Measurements from ENCODE around the gene CYB561A3. TPM values are rescaled to one million over a fixed set of nuclear protein-coding genes. Genes with fewer than 3 reads are reported as not detected.

Gene CYB561A3
- total RNA-seq, 1 donor = 59.0 TPM

- DNase-seq (ENCODE audit: low read depth in 2 of 3, low spot score in 2 of 3) = no peak
These were observed 15.5 kb downstream of the CYB561A3 start for GRCh38 chr11:61345954-61346843.

GRCh38 chr11:61345170-61345610 is 16.5 kb downstream of the CYB561A3 start:
- no peak for DNase-seq (ENCODE audit: low read depth in 2 of 3, low spot score in 2 of 3)

GRCh38 chr11:61343792-61344745 is 17.6 kb downstream of the CYB561A3 start:
- no peak for DNase-seq (ENCODE audit: low read depth in 2 of 3, low spot score in 2 of 3)

- DNase-seq (ENCODE audit: low read depth in 2 of 3, low spot score in 2 of 3) = no peak
These were observed 19.4 kb downstream of the CYB561A3 start for GRCh38 chr11:61342207-61342803.

- no peak for DNase-seq (ENCODE audit: low read depth in 2 of 3, low spot score in 2 of 3)
These were observed 20.0 kb downstream of the CYB561A3 start for GRCh38 chr11:61341706-61342105.

GRCh38 chr11:61340979-61341378 is 20.7 kb downstream of the CYB561A3 start:
- DNase-seq (ENCODE audit: low read depth in 2 of 3, low spot score in 2 of 3) = no peak

DNA sequence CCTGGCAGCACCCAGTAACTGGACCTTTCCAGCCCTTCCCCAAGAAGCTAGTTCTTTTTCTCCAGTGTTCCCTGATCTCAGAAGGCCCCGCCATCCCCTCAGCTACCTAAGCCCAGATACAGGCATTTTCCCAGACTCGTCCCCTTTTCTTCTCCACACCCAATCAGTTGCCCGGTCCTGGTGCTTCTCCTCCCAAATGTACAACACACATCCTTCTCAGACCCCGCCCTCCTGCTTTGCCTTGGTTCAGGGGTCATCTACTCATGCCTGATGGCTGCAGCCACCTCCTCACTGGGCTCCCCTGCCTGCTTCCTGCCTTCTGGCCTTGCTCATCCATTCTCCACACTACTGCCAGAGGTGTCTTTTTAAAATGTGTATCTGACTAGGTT is 22.2 kb downstream of the CYB561A3 start:
- no peak for DNase-seq (ENCODE audit: low read depth in 2 of 3, low spot score in 2 of 3)

GRCh38 chr11:61338783-61339489 is 22.7 kb downstream of the CYB561A3 start:
- DNase-seq (ENCODE audit: low read depth in 2 of 3, low spot score in 2 of 3) = no peak

GRCh38 chr11:61337706-61338470 is 23.8 kb downstream of the CYB561A3 start:
- no peak for DNase-seq (ENCODE audit: low read depth in 2 of 3, low spot score in 2 of 3)

- peak; percentile 76 to 87 (median 79) for DNase-seq (ENCODE audit: low read depth in 2 of 3, low spot score in 2 of 3)
These were observed 25.3 kb downstream of the CYB561A3 start for GRCh38 chr11:61336171-61336935.

DNA sequence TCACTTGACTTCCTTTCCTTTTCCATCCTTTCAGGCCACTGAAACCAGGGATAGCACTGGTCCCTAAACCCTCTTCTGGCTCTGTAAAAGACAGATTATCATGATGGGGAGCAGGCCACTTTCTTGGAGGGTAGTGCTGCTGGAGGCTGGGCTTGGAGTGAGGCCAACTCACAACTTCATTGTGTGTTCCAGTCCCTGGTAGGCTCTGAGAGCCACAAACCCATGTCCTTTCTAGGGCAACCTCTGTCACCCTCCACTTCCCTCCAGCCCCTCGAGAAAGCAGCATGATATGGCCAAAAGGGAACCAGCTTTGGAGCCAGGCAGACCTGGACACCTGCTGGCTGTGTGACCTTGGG is 26.3 kb downstream of the CYB561A3 start:
- DNase-seq (ENCODE audit: low read depth in 2 of 3, low spot score in 2 of 3) = no peak

- DNase-seq (ENCODE audit: low read depth in 2 of 3, low spot score in 2 of 3) = no peak
These were observed 27.0 kb downstream of the CYB561A3 start for GRCh38 chr11:61334434-61335354.

GRCh38 chr11:61333550-61334433 is 27.9 kb downstream of the CYB561A3 start:
- DNase-seq (ENCODE audit: low read depth in 2 of 3, low spot score in 2 of 3) = peak in 1 of 3 donors; percentile 31

DNA sequence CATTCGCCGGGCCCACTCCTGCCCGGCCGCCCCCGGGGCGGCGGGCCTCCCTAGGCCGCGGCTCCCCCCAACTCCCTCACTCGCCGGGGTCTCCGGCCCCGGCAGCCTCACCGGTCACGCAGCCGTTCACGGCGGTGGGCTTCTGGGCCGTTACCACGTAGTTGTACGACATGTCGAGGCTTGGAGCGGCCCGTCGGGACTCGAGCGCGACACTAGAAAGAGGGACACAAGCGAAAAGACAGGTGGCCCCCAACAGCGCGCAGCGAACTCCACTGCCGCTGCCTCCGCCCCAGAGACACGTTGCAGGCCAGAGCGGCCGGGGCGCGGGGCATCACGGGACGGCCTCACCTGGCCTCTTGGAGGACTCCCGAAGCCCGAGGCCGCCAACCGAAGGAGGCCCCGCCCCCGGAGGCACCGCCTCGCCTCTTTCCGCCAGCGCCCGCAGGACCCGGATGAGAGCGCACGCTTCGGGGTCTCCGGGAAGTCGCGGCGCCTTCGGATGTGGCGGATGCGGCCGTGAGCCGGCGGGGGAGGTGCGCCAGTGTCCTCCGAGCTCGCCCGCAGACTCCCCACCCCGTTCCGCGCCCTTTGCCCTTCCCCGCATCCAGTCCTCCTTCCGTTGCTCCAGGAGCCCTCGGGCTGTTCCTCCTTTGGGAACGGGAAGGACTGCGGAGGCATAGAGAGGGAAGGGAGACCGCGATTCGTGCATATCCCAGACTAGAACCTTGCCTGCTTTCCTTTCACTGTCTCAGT is 28.7 kb downstream of the CYB561A3 start, which contains the start of the genes DDB1 and TKFC:
Gene DDB1, minus strand, starts transcription at position 309 of the 753 bp plus-strand sequence. Its CDS starts 137 bp downstream, at position 172.
Gene TKFC, plus strand, starts transcription at position 432 of the 753 bp plus-strand sequence. CDS start 1,501 bp downstream, outside the sequence.
- peak; percentile 88 to 97 (median 96) for DNase-seq (ENCODE audit: low read depth in 2 of 3, low spot score in 2 of 3)

GRCh38 chr11:61332281-61332796 is 29.3 kb downstream of the CYB561A3 start:
- peak in 1 of 3 donors; percentile 14 for DNase-seq (ENCODE audit: low read depth in 2 of 3, low spot score in 2 of 3)

Data from hematopoietic multipotent progenitor cell (in vitro differentiated cells).